ENCODE data around the gene PACSIN2. TPM values are rescaled to one million over a fixed set of nuclear protein-coding genes. Genes with fewer than 3 reads are reported as not detected.
A peak's percentile ranks its signal among the peaks of the same experiment; 100 is the strongest.

PACSIN2 gene
- total and polyA plus RNA-seq, 8 donors = 63.4 to 149 (median 66.2) TPM

GRCh38 chr22:42993651-42994275, 21.2 kb downstream of the PACSIN2 start:
- intact Hi-C loops (cut with DNase I) = no loop called here
- Histone ChIP-seq H3K4me1 (peaks cover 59 to 94% of the 10 kb centered on the region in 2 donors), H3K27me3 (no peaks in the 10 kb centered on the region), H3K27ac (peak overlapping the region; percentile 79 to 90), H3K36me3 (no peaks in the 10 kb centered on the region), H3K4me3 (no peak overlapping the region), H3K9me3 (no peaks in the 10 kb centered on the region)
- DNase-seq (peak in 2 of 4 donors; percentile 56 to 68), ATAC-seq (peak; percentile 21)
- no peak for TF ChIP-seq CTCF (IDR thresholded peaks at IDR 0.05)

- intact Hi-C loops (cut with DNase I) = no loop called here
- Histone ChIP-seq H3K4me3 (no peak overlapping the region), H3K27me3 (no peaks in the 10 kb centered on the region), H3K4me1 (peaks cover 59 to 92% of the 10 kb centered on the region in 2 donors), H3K36me3 (no peaks in the 10 kb centered on the region), H3K9me3 (no peaks in the 10 kb centered on the region), H3K27ac (peak overlapping the region; percentile 79 to 90)
- DNase-seq (no peak), ATAC-seq (peak; percentile 8)
- TF ChIP-seq CTCF (IDR thresholded peaks at IDR 0.05) = no peak
Observed at GRCh38 chr22:42992886-42993479, 22.0 kb downstream of the PACSIN2 start.

GRCh38 chr22:42992092-42992491, 22.9 kb downstream of the PACSIN2 start:
- DNase-seq (no peak), ATAC-seq (no peak)
- H3K4me1 ChIP-seq = peaks cover 50 to 83% of the 10 kb centered on the region in 2 donors
- H3K27me3 ChIP-seq = no peaks in the 10 kb centered on the region
- no peak for TF ChIP-seq CTCF (IDR thresholded peaks at IDR 0.05)
- H3K9me3 ChIP-seq = no peaks in the 10 kb centered on the region
- H3K4me3 ChIP-seq = no peak overlapping the region
- peak overlapping the region in 1 of 2 donors; percentile 90 for H3K27ac ChIP-seq
- intact Hi-C loops (cut with DNase I) = no loop called here
- H3K36me3 ChIP-seq = no peaks in the 10 kb centered on the region

GRCh38 chr22:42991010-42991651, 23.8 kb downstream of the PACSIN2 start:
- ATAC-seq = no peak
- no peak for TF ChIP-seq CTCF (IDR thresholded peaks at IDR 0.05)

GRCh38 chr22:42990131-42990838, 24.7 kb downstream of the PACSIN2 start:
- peaks cover 33 to 71% of the 10 kb centered on the region in 2 donors for H3K4me1 ChIP-seq
- DNase-seq (no peak), ATAC-seq (peak; percentile 35)
- peak overlapping the region in 1 of 2 donors; percentile 11 for H3K27ac ChIP-seq
- no peaks in the 10 kb centered on the region for H3K9me3 ChIP-seq
- no peaks in the 10 kb centered on the region for H3K27me3 ChIP-seq
- no peak overlapping the region for H3K4me3 ChIP-seq
- TF ChIP-seq CTCF (IDR thresholded peaks at IDR 0.05) = no peak
- no peaks in the 10 kb centered on the region for H3K36me3 ChIP-seq
- intact Hi-C loops (cut with DNase I) = no loop called here

More at GRCh38 chr22:42991010-42991651, 23.8 kb downstream of the PACSIN2 start:
- no peaks in the 10 kb centered on the region for H3K9me3 ChIP-seq
- H3K27ac ChIP-seq = peak overlapping the region; percentile 11 to 19
- no peak for DNase-seq
- H3K27me3 ChIP-seq = no peaks in the 10 kb centered on the region
- no peak overlapping the region for H3K4me3 ChIP-seq
- intact Hi-C loops (cut with DNase I) = no loop called here
- peaks cover 41 to 78% of the 10 kb centered on the region in 2 donors for H3K4me1 ChIP-seq
- no peaks in the 10 kb centered on the region for H3K36me3 ChIP-seq

All from left lung (tissue), 10 donors.